Activated T-helper 2 cell treated with anti-CD3 and anti-CD28 coated beads, Interferon-gamma antibody, Interleukin-2, Interleukin-4, amounts not matched to agents 10 μg/mL and 5 μg/mL and 100 μg/mL, durations not matched to agents 14 hours and 24 hours and 36 hours (primary cell): ENCODE data around the gene ABI2. TPM values are rescaled to one million over a fixed set of nuclear protein-coding genes. Genes with fewer than 3 reads are reported as not detected.
"Not testable (repeated sequence)": the region's sequence is repeated elsewhere in the genome, so short reads cannot be mapped to it uniquely, and the experiment has no call there.

Experiments
- DNase-seq: peaks from one replicate; pipeline ENCODE4 v3.0.0; 2021; ENCODE audit warnings: low spot score
- H3K27ac Mint-ChIP-seq: one replicate; pipeline ENCODE4 v1.8.0; 2021; ENCODE audit warnings: mixed read lengths
- H3K27me3 Mint-ChIP-seq: one replicate; pipeline ENCODE4 v1.8.0; 2021; ENCODE audit warnings: low read depth, mixed read lengths
- H3K36me3 Mint-ChIP-seq: one replicate; pipeline ENCODE4 v1.8.0; 2021; ENCODE audit warnings: low read depth, mixed read lengths
- H3K4me1 Mint-ChIP-seq: one replicate; pipeline ENCODE4 v1.8.0; 2021; ENCODE audit warnings: low read depth, mixed read lengths
- H3K4me3 Mint-ChIP-seq: one replicate; pipeline ENCODE4 v1.8.0; 2021; ENCODE audit warnings: low read depth, mild to moderate bottlenecking, moderate library complexity, mixed read lengths
- H3K9me3 Mint-ChIP-seq: one replicate; pipeline ENCODE4 v1.8.0; 2021; ENCODE audit warnings: mixed read lengths
- intact Hi-C: fragments of 100-400 bp; cut with micrococcal nuclease; formaldehyde crosslinking; loops from one replicate; pipeline ENCODE4 v1.15.1; 2023
- total RNA-seq: library from RNA; stranded (reverse); gene quantifications from 2 replicates; pipeline ENCODE4 v1.2.3, GENCODE V29; 2022

ABI2 gene
- total RNA-seq, 1 donor from 2014 or later: 36.2 TPM

DNA sequence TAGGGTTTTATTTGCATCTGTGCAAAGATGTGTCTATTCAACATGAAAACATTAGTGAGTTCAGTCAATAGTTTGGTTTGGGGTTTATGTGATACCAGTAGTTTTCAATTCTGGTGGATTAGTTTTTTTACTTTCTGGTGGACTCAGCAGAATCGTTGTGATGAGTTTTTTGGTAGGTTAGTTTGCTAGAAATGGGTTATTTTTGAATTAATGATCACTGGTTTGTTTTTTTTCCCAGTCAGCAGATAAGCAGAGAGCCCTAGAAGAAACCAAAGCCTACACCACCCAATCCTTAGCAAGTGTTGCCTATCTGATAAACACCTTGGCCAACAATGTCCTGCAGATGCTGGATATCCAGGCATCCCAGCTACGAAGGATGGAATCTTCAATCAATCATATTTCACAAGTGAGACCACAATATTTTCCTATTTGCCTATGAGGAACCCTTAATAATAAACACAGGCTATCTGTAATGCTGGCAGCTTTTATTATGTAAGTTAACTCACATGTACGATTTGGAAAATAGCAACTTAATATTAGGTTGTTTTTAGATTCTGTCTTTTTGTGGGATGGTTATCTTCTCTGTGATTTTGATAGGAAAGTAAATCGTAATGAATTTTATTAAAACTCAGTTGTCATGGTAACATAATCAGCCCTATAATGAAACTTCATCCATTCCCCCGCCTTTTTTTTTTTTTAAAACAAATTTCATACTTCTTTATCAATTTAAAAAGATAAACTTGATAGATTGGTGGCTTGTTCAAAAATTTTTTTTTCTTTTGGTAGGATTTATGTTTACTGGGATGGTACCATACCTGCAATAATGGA is 38.7 kb downstream of the ABI2 start:
- Mint-ChIP-seq H3K27ac (no peak overlapping the region), H3K27me3 (no peaks in the 10 kb centered on the region), H3K4me1 (no peaks in the 10 kb centered on the region), H3K36me3 (peaks cover 3% of the 10 kb centered on the region), H3K9me3 (no peaks in the 10 kb centered on the region), H3K4me3 (no peak overlapping the region)
- DNase-seq: no peak
- intact Hi-C loops: no loop called here

DNA sequence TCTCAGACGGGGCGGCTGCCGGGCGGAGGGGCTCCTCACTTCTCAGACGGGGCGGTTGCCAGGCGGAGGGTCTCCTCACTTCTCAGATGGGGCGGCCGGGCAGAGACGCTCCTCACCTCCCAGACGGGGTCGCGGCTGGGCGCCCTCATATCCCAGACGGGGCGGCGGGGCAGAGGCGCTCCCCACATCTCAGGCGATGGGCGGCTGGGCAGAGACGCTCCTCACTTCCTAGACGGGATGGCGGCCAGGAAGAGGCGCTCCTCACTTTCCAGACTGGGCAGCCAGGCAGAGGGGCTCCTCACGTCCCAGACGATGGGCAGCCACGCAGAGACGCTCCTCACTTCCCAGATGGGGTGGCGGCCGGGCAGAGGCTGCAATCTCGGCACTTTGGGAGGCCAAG is 44.5 kb downstream of the ABI2 start:
- intact Hi-C loops, H3K4me1 Mint-ChIP-seq, H3K27ac Mint-ChIP-seq, H3K9me3 Mint-ChIP-seq, H3K4me3 Mint-ChIP-seq, DNase-seq, H3K27me3 Mint-ChIP-seq, H3K36me3 Mint-ChIP-seq: not testable (repeated sequence)

DNA sequence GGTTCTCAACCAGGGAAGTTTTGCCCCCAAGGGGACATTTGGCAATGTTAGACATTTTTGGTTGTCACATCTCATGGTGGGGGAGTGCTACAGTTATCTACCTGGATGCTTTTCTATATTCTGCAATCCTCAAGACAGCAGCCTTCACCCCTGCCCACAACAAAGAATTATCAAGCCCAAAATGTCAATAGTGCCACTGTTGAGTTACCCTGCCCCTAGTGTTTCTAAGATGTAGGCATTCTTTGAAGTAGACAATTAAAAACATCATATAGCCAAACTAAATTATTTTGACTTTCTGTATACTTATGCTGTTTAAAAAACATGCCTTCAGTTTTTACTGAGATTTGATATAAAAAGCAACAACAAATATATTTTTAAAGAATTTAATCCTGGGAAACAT is 48.0 kb downstream of the ABI2 start:
- intact Hi-C loops: no loop called here

DNA sequence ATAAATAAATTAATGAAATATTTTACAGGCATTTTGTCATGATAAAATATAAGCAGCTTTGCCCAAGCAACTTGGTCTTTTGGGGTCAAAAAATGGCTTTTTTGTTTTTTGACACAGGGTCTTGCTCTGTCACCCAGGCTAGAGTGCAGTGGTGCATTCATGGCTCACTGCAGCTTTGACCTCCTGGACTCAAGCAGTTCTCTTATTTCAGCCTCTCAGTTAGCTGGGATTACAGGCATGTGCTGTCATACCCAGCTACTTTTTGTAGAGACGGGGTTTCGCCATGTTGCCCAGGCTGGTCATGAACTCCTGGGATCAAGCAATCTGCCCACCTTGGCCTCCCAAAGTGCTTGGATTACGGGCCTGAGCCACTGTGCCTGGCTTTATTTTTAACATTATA is 51.0 kb downstream of the ABI2 start:
- Mint-ChIP-seq H3K4me1 (no peaks in the 10 kb centered on the region), H3K36me3 (peaks cover 7% of the 10 kb centered on the region), H3K9me3 (no peaks in the 10 kb centered on the region), H3K27me3 (no peaks in the 10 kb centered on the region), H3K27ac (no peak overlapping the region), H3K4me3 (no peak overlapping the region)
- intact Hi-C loops: no loop called here
- no peak for DNase-seq

More for the DNA sequence above, 48.0 kb downstream of the ABI2 start:
- Mint-ChIP-seq H3K9me3 (no peaks in the 10 kb centered on the region), H3K27ac (no peak overlapping the region), H3K36me3 (peaks cover 3% of the 10 kb centered on the region), H3K4me3 (no peak overlapping the region), H3K4me1 (no peaks in the 10 kb centered on the region), H3K27me3 (no peaks in the 10 kb centered on the region)
- no peak for DNase-seq

DNA sequence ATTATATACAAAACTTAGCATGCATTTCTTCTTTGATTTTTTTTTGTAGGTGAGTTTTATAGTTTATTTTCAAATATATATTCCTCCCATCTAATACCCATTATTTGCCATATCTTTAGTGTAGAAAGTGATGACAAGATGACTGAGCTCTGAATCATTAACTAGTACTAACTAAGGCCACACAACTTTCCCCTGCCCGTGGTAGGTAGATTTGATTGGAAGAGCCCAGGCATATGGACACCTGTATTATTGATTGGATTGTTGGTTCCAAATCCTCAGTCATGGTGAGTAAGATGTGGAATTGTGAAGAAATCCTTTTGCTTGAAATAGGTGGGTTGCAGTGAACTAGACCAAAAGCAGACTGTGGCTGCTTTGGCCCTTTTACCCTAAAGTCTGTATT is 54.8 kb downstream of the ABI2 start:
- no peak for DNase-seq
- no peaks in the 10 kb centered on the region for H3K27me3 Mint-ChIP-seq
- no peak overlapping the region for H3K4me3 Mint-ChIP-seq
- H3K27ac Mint-ChIP-seq: no peak overlapping the region
- peaks cover 7% of the 10 kb centered on the region for H3K36me3 Mint-ChIP-seq
- no peaks in the 10 kb centered on the region for H3K4me1 Mint-ChIP-seq
- no peaks in the 10 kb centered on the region for H3K9me3 Mint-ChIP-seq
- intact Hi-C loops: no loop called here

DNA sequence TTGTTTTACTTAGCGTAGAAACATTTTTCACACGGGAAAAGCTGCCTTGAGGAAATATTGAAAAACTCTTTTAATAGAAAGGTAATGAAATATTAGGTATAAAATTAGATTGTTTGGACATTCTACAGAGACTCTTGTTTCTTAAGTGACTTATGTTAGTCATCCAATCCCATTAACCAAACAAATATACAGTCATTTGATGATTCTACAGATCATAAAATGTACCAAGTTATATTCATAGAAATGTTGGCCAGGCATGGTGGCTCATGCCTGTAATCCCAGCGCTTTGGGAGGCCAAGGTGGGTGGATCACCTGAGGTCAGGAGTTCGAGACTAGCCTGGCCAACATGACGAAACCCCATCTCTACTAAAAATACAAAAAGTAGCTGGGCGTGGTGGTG is 60.0 kb downstream of the ABI2 start:
- H3K36me3 Mint-ChIP-seq, H3K27ac Mint-ChIP-seq, DNase-seq, H3K27me3 Mint-ChIP-seq, intact Hi-C loops, H3K4me1 Mint-ChIP-seq, H3K4me3 Mint-ChIP-seq, H3K9me3 Mint-ChIP-seq: not testable (repeated sequence)

DNA sequence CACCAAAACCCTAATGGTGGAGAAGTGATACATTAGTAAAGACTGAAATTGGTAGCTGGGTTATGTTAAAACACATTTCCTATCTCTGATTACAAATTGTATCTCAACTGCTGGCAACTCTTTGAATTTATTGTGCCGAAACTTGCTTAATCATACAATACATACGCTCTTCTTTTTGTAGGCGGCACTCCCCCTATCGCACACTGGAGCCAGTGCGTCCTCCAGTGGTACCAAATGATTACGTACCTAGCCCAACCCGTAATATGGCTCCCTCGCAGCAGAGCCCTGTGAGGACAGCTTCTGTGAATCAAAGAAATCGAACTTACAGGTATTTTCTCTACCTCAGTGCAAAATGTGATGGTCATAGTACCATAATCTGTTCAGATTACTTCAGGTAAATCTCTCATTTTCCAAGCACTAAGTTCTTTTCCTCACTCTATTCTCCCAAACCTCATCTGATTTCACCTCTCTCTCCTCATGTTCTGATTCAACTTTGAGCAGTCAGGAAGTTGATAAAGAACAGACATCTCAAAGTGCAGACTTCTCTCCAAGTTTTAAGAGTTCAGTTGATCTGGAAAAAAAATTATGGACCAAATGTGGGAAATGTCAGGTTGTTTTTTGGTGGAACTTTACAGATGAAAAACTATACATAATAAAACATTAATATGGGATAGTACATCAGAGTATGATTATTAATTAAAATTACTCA is 66.5 kb downstream of the ABI2 start:
- Mint-ChIP-seq H3K36me3 (peaks cover 30% of the 10 kb centered on the region), H3K4me1 (no peaks in the 10 kb centered on the region), H3K27ac (no peak overlapping the region), H3K9me3 (peaks cover 7% of the 10 kb centered on the region), H3K4me3 (no peak overlapping the region), H3K27me3 (no peaks in the 10 kb centered on the region)
- DNase-seq: no peak
- intact Hi-C loops: no loop called here

DNA sequence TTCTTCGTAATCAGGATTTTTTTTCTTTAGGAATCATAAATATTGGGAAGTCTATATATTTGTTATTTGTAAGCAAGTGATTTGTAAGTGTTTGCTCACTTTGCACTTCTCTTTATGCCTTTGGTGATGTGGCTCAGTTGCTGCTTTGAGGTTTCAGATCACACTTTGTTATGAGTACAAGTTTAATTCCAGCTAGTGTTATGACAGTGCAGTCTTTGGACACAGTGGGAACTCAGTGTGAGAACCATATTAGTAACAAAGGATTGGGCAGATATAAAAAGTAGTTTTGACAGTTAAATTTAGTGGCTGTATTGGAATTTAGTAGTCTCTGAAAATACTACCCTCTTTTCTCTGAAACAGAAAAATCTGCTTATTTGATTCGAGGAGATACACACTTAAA is 67.7 kb downstream of the ABI2 start:
- H3K9me3 Mint-ChIP-seq: peaks cover 7% of the 10 kb centered on the region
- H3K36me3 Mint-ChIP-seq: peaks cover 27% of the 10 kb centered on the region
- intact Hi-C loops: no loop called here
- no peaks in the 10 kb centered on the region for H3K4me1 Mint-ChIP-seq
- no peak overlapping the region for H3K4me3 Mint-ChIP-seq
- no peak overlapping the region for H3K27ac Mint-ChIP-seq
- no peak for DNase-seq
- H3K27me3 Mint-ChIP-seq: no peaks in the 10 kb centered on the region

DNA sequence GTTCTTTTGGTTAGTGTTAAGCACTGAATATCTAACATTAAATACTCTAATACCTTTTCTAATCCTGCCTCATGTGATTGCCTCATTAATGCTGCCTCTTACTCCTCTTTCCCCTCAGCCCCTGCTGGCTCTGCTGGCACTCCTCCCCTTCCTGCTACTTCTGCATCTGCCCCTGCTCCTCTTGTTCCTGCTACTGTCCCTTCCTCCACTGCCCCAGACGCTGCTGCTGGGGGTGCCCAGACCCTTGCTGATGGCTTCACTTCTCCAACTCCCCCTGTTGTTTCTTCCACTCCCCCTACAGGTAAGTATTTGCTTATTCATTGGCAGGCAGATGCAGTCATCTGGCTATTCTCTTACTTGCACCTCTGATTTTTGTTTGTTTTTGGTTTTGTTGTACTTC is 68.5 kb downstream of the ABI2 start:
- H3K9me3 Mint-ChIP-seq: peaks cover 7% of the 10 kb centered on the region
- peaks cover 27% of the 10 kb centered on the region for H3K36me3 Mint-ChIP-seq
- H3K4me3 Mint-ChIP-seq: no peak overlapping the region
- no peak for DNase-seq
- intact Hi-C loops: no loop called here
- no peaks in the 10 kb centered on the region for H3K27me3 Mint-ChIP-seq
- H3K27ac Mint-ChIP-seq: no peak overlapping the region
- H3K4me1 Mint-ChIP-seq: no peaks in the 10 kb centered on the region

DNA sequence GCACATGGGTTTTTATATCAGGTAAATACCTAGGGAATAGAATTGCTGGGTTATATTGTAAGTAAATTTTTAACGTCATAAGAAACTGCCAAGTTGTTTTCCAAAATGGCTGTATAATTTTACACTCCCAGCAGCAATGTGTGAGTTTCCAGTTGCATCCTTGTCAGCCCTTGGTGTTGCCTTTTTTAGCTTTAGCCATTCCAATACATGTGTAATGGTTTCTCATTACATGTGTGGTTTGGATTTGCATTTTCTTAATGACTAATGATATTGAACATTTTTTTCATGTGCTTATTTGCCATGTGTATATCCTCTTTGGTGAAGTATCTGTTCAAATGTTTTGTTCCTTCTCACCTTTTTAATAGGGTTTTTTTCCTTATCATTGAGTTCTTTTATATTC is 70.8 kb downstream of the ABI2 start:
- intact Hi-C loops: no loop called here
- Mint-ChIP-seq H3K27me3 (no peaks in the 10 kb centered on the region), H3K9me3 (peaks cover 7% of the 10 kb centered on the region), H3K36me3 (peaks cover 23% of the 10 kb centered on the region), H3K4me1 (no peaks in the 10 kb centered on the region), H3K27ac (no peak overlapping the region), H3K4me3 (no peak overlapping the region)
- DNase-seq: no peak

DNA sequence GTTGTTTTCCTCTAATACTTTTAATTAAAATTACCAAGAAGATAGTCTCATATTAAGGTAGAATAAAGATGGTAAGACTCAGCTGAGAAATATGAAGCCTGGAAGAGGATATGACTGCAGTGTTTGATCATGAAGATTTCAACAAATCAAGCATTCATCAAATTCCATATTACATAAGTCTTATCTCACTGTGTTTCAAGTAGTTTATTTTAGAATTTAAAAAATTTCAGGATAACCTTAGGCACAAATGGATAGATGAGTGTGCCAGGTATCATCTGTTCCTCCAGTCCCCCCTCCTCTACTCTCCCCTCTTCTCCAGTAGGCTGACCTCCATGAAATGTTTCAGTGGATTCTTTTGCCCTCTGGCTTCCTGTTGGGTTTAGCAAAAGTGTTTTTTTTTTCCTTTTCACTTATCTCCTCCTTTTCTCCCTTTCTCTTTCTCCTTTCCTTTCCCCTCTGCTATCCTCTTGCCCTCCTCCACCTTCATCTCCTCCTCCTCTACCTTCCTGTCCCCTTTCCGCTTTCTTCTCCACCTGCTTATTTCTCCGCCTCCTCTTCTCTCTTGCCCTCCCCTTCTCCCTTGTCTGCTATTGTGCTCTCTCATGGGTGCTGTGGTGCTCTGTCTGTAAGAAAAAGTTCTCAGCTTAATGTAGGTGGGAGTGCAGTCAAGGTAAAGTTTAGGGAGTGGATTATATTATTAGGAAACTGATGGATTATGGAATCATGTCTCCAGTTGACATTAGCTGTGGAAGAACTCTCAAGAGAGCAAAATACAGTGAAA is 72.8 kb downstream of the ABI2 start:
- Mint-ChIP-seq H3K27ac (no peak overlapping the region), H3K4me1 (peaks cover 4% of the 10 kb centered on the region), H3K36me3 (peaks cover 23% of the 10 kb centered on the region), H3K4me3 (no peak overlapping the region), H3K27me3 (no peaks in the 10 kb centered on the region), H3K9me3 (peaks cover 7% of the 10 kb centered on the region)
- no peak for DNase-seq
- intact Hi-C loops: no loop called here

DNA sequence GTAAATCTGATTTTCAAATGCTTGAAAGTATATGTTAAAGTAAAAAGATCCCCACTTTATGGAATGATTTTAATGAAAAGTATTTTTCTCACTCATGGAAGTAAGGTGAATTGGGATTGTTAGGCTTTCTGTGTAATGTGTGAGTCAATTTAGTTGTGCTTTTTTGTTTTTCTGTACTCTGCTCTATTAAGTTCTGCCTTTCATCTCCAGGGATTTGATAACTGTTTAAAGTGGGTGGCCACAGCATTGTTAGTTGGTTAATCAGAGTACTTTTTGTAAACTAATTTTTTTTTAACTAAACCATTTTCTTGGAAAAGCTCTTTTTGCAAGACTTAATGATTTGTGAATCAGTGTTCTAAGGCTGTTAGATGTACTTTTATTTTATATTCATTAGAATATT is 76.8 kb downstream of the ABI2 start:
- no peak for DNase-seq
- H3K4me1 Mint-ChIP-seq: peaks cover 12% of the 10 kb centered on the region
- no peaks in the 10 kb centered on the region for H3K9me3 Mint-ChIP-seq
- peaks cover 26% of the 10 kb centered on the region for H3K36me3 Mint-ChIP-seq
- H3K27me3 Mint-ChIP-seq: no peaks in the 10 kb centered on the region
- intact Hi-C loops: no loop called here
- no peak overlapping the region for H3K4me3 Mint-ChIP-seq
- no peak overlapping the region for H3K27ac Mint-ChIP-seq

DNA sequence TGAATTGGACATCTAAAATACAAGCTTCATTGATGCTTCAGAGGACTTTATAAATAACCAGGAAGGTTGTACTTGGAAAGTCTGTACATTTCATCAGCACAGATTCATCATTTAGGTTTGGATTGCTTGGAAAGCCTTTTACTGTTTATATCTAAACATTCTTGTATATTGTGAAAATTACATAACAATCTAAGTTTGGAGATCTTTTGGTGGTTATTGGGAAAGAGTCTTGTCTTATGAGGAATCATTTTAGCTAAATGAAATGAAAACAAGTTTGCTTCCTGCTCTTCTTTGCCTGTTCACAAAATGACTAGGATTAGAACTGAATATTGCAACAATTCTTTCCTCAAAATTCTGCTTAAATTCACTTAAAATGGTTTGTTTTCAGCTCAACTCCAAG is 79.3 kb downstream of the ABI2 start:
- H3K4me1 Mint-ChIP-seq: peaks cover 12% of the 10 kb centered on the region
- peaks cover 30% of the 10 kb centered on the region for H3K36me3 Mint-ChIP-seq
- H3K27me3 Mint-ChIP-seq: no peaks in the 10 kb centered on the region
- no peak overlapping the region for H3K27ac Mint-ChIP-seq
- no peak for DNase-seq
- intact Hi-C loops: no loop called here
- no peak overlapping the region for H3K4me3 Mint-ChIP-seq
- no peaks in the 10 kb centered on the region for H3K9me3 Mint-ChIP-seq
